AG04449 (cell line): ENCODE results near the gene PPM1H.

Experiments
- CTCF ChIA-PET: fragments of 350-600 bp; formaldehyde crosslinking; extraction: SDS; loops from one replicate; lab custom pipeline; 2021; ENCODE audit warnings: antibody characterized with exemption; lab: Yijun Ruan, JAX
- POLR2A ChIA-PET: fragments of 400-600, 350-600 bp; formaldehyde crosslinking; extraction: SDS; loops from one replicate; lab custom pipeline; 2020; ENCODE audit warnings: antibody characterized with exemption, inconsistent platforms; lab: Yijun Ruan, JAX
- DNase-seq: peaks from one replicate; pipeline ENCODE4 v3.0.0-alpha.2; 2010; ENCODE audit warnings: low read depth, low spot score
- H3K4me3 ChIP-seq: 2 replicates; pipeline ENCODE4 v1.5.1; 2011; ENCODE audit warnings: low read depth, mild to moderate bottlenecking, control low read depth, low read length
- CTCF ChIP-seq: IDR thresholded peaks from one replicate; pipeline ENCODE4 v1.5.1; 2011; ENCODE audit warnings: mild to moderate bottlenecking, moderate library complexity, low read length, control low read depth, inconsistent platforms; ENCODE audit not compliant: insufficient read depth; ENCODE audit errors: missing control alignments

Gene PPM1H

GRCh38 chr12:62878211-62878610 lies 56.7 kb downstream of the PPM1H start:
- ChIA-PET CTCF (no interaction called here), POLR2A (interaction anchor here (1.0 kb wide), 1 partner anchor 12 kb away, joined by 4 read pairs; no protein-coding TSS in a partner anchor)
- no peak for TF ChIP-seq CTCF
- H3K4me3 ChIP-seq = no peak overlapping the region
- DNase-seq = no peak

GRCh38 chr12:62876938-62877548 lies 57.9 kb downstream of the PPM1H start:
- ChIA-PET CTCF (interaction anchor here (1.5 kb wide), 1 partner anchor 18 kb away, joined by 3 read pairs; no protein-coding TSS in a partner anchor), POLR2A (no interaction called here)
- DNase-seq = no peak
- no peak overlapping the region for H3K4me3 ChIP-seq
- TF ChIP-seq CTCF = no peak

- TF ChIP-seq CTCF = no peak
- ChIA-PET CTCF (interaction anchor here (1.5 kb wide), 1 partner anchor 26 kb away, joined by 3 read pairs; no protein-coding TSS in a partner anchor), POLR2A (no interaction called here)
- no peak for DNase-seq
- no peak overlapping the region for H3K4me3 ChIP-seq
Observed at GRCh38 chr12:62873826-62874448, 61.0 kb downstream of the PPM1H start.

DNA sequence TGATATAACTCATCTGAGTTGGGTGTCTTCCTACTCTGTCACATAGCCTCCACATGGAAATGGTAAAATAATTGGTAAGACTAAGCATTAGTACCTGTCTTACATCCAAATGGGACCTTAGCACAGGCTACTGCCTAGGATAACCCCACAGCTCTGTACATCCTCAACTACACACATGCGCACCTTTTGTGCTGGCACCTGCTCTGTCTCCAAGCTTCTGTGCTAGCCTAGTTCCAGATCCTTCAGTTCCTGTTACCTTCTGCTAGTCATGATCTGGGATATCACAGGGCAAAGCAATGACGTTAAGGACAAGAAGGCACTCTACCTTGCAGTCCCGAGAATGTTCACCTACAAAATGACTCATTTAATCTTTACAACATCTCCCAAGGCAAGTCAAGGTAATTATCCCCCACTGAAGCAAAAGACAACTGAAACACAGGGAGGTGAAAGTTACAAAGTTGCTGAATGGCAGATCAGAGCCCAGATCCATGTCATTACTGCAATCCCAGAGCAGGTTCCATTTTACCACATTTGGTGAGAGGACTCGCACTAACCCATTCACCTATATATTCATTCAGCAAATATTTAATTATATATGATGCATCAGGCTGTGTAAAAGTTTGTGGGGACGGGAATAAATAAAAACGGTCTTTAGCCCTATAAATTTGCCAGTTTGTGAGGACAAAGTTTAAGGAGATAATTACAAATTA lies 61.7 kb downstream of the PPM1H start:
- H3K4me3 ChIP-seq = no peak overlapping the region
- no peak for TF ChIP-seq CTCF
- CTCF ChIA-PET = no interaction called here
- POLR2A ChIA-PET = no interaction called here
- no peak for DNase-seq

GRCh38 chr12:62868820-62869219 lies 66.1 kb downstream of the PPM1H start:
- no peak for TF ChIP-seq CTCF
- CTCF ChIA-PET = interaction anchor here (0.9 to 1.3 kb wide), 2 partner anchors 20 to 431 kb away, joined by 3 read pairs; no protein-coding TSS in a partner anchor
- no peak overlapping the region for H3K4me3 ChIP-seq
- no peak for DNase-seq
- POLR2A ChIA-PET = no interaction called here
